Epidermal melanocyte (primary cell): Measurements from ENCODE around the gene SAMD9L.
A peak's percentile ranks its signal among the peaks of the same experiment; 100 is the strongest.

Source experiments
- DNase-seq: peaks from one replicate; pipeline ENCODE4 v3.0.0; 2011; ENCODE audit warnings: low spot score; ENCODE audit not compliant: insufficient read length

Gene SAMD9L

DNA sequence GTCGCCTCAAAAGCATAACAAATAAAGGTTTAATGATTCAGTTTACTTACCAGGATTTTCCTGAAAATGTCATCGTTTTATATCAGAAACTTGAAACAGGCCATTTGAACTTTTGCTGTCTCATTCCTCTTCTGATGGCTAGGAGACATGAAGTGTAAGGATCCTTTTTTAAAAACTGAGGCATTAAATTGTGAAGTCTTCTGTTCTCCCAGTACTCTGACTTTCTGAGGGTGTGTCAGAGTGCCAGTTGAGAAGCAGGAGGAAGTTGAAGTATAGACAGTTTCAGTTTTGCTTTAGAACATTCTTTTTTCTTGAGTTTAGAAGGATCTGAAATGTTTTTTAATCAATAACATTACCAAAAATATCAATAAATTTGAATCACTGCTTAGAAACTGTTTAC, at the start of gene SAMD9L:
SAMD9L (minus strand) TSS at position 242 of the 400 bp plus-strand sequence. CDS start 12,414 bp downstream, outside the sequence.
- no peak for DNase-seq

- no peak for DNase-seq
Observed at GRCh38 chr7:93196336-93196735, 48.2 kb upstream of the SAMD9L start.

- no peak for DNase-seq
Observed at GRCh38 chr7:93194386-93194785, 46.2 kb upstream of the SAMD9L start.

GRCh38 chr7:93188870-93189634, 40.9 kb upstream of the SAMD9L start:
- DNase-seq, result no peak

DNA sequence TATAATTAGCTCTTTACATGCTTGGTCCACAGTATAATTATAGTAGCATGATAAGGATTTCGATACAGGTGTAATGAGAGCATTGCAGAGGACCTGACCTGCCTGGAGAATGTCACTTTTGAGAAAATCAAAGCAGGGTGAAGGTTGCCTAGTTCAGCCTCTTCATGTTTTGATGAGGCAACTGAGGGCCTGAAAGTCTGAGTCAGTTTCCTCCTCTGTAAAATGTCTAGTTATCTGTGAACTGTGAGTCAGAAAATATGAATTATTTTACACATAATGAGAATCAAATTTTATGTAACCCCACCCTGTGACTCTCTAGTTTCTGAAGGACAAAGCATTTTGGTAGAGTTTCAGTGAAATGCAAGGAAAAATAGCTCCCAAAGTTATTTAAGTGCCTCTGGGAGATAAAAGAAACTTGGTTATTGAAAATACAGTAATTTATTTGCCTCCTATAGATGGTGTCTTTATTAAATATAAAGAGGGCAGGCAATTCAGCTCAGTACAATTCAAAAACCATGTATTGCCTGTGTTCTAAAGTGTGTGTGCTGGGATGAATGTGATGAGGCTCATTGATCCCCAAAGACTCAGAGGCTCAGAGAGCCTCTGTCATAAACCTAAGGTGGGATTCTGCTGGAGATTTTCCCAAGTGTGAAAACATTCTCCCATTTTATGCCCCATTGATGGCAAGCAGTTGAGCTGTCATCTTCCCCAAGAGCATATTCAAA, 37.3 kb upstream of the SAMD9L start:
- no peak for DNase-seq

DNA sequence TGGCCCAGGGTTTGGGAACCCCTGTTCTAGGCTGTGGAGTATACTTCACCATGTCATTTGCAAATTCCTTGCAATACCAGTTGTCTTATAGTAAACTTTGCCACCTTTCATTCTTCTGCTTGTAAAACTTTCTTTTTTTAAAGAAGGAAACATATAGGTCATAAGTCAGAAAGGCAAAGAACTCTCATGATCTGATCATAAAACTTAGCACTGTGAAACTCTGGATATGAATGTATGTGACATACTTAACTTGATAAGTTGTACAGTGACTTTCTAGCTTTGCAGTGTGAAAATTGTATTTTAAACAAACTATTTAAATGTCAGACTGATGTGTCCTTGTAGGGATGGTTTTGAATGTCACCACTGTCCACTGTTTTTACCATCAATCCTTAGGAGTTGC, 31.0 kb upstream of the SAMD9L start:
- no peak for DNase-seq

GRCh38 chr7:93178213-93178612, 30.0 kb upstream of the SAMD9L start:
- DNase-seq, result no peak

DNA sequence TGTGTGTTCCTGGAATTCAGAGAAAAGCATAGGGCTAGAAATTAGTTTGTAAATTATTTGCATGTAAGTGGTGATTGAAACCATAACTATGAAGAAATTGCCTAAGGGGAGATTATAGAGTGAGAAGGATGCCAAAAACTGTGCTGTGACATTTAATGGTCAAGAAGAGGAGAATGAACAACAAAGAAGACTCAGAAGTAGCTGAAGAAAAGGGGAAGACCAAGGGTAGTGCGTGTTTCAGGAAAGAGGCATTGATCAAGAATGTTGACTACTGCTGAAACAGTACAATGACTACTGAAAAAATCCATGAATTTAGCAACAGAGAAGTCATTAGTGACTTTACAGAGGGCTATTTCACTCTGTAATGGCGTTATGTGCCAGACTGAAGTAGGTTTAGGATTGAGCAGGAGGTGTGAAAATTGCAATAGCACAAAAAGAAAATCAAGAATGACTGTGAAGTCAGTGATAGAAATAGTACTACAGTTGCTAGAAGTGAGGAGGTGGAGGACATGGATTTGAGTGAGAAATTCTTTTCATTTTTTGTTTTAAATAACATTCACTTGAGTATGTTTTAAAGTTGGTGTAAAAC, 28.9 kb upstream of the SAMD9L start:
- peak; percentile 31 for DNase-seq

GRCh38 chr7:93175219-93175618, 27.0 kb upstream of the SAMD9L start:
- no peak for DNase-seq

DNA sequence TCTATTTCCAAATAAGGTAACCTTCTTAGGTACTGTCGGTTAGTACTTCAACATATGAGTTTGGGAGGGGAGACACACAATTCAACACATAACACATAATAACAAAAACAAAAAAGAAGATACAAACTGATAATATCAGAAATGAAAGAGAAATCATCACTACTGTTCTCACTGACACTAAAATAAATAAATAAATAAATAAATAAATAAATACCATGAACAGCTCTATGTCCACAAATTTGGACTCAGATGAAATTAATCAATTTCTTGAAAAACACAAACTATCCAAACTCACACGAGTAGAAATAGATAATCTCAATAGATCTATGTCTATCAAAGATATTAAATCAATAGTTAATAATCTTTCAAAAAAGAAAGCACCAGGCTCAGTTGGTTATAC, 24.5 kb upstream of the SAMD9L start:
- no peak for DNase-seq

GRCh38 chr7:93171606-93172226, 23.5 kb upstream of the SAMD9L start:
- DNase-seq, result no peak

DNA sequence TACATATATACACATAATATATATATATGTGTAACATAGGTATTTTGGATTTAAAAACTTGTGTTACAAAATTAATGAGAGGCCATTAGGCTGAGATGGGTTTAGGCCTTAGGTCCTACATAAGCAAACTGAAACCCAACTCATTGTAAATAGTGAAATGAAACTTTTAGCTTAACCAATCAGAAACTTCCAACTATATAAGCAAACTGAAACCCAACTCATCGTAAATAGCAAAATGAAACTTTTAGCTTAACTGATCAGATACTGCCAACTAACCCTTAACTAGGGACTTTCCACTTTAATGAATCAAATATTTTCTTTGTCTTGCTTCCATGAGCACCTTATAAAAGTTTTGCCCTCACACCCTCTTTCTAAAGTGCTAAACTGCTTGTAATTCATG, 17.3 kb upstream of the SAMD9L start:
- no peak for DNase-seq

GRCh38 chr7:93164766-93165165, 16.6 kb upstream of the SAMD9L start:
- no peak for DNase-seq

- DNase-seq, result no peak
Observed at GRCh38 chr7:93161181-93161762, 13.1 kb upstream of the SAMD9L start.

DNA sequence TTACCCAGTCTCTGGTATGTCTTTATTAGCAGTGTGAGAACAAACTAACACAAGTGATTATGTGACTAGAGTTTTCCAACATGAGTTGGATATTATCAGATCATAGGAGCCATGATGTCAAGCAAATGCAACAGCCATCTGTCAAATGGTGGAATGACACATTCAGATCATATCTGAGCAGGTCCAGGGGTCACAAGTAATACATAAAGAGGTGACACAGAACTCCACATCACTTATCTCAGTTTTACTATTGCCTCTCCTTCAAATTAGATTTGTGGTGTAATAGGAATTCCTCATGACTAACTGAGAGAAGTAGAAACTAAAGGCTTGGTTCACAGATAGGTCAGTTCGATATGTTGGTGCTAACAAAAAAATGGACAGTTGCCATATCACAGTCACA, 12.2 kb upstream of the SAMD9L start:
- no peak for DNase-seq

DNA sequence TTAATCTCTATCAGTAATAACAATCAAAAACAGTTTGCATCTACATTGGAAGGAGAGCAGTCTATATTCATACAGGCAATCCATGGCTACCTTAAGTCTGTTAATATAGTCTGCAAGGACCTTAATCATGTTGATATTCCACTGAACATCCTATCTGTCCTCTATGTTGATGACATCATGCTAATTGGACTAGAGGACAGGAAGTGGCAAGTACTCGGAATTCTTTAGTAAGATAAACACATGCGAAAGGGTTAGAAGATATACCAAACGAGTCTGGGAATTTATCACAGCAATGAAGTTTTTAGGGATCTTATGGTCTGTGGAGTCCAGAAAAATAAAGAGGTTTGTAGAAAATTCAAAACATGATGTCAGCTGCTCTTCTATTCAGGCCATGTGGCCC, 11.3 kb upstream of the SAMD9L start:
- no peak for DNase-seq

GRCh38 chr7:93156884-93157283, 8.7 kb upstream of the SAMD9L start:
- DNase-seq, result no peak

- DNase-seq, result no peak
Observed at GRCh38 chr7:93150200-93150835, 2.1 kb upstream of the SAMD9L start.

- no peak for DNase-seq
Observed at GRCh38 chr7:93148727-93149126, 542 bp upstream of the SAMD9L start.

GRCh38 chr7:93147363-93147762, 822 bp downstream of the SAMD9L start:
- DNase-seq, result peak; percentile 27

DNA sequence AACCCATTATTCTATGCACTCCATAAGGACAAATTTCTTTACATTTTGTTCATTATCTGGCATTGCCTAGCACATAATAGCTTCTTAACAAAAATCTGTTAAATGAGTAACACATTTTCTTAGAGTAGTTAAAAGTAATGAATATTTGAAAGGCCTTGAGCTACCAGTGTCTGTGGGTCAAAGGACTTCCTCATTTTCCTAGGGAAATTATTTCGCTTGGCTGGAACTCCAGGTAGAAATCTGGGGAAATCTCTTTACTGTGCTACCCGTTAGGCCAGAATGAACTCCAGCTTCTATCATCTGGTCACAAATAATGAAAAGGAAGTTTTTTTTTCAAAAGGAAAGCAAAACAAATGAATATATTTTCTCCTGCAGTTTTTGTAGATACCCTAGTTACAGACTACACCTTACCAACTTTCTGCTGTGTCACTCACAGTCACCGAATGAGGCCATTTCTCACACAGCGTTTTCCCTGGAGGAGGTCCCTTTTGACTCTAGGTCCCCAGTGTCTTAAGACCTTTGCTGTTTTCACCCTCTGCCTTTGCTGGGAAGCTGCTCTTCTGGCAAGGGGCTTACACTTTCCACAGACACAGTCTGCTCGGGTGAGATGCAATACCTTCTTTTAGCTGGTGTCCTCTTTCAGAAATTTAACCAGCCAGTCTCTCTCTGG, 1.6 kb downstream of the SAMD9L start:
- DNase-seq, result no peak
